ENCODE results near the gene FBN1. TPM values are rescaled to one million over a fixed set of nuclear protein-coding genes. Genes with fewer than 3 reads are reported as not detected.
A peak's percentile ranks its signal among the peaks of the same experiment; 100 is the strongest.

FBN1 gene
- total and polyA plus RNA-seq, 10 of the 15 experiments (the other 5 are each of a cell fraction or from before 2014, with no cell fraction given) = 2.2 to 15.3 (median 7.0) TPM

DNA sequence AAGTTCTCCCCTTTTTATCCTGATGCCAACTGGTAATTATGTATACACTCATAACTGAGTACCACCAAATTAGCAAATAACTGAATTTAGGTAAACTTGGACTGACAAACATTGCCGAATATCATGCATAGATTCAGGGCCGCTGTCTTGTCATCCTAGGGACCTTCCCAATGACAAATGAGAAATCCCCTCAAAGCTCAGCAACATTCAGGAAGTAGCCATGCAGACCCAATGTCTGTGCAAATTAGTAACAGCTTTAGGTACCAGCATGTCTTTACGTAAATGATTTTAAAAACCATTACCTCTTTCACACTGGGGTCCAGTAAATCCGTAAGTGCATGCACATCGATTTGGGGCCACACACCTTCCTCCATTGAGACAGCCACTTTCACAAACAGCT lies 49.5 kb downstream of the FBN1 start (continued):
- TF ChIP-seq, protein P1, sequence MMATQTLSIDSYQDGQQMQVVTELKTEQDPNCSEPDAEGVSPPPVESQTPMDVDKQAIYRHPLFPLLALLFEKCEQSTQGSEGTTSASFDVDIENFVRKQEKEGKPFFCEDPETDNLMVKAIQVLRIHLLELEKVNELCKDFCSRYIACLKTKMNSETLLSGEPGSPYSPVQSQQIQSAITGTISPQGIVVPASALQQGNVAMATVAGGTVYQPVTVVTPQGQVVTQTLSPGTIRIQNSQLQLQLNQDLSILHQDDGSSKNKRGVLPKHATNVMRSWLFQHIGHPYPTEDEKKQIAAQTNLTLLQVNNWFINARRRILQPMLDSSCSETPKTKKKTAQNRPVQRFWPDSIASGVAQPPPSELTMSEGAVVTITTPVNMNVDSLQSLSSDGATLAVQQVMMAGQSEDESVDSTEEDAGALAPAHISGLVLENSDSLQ (IDR thresholded peaks at IDR 0.05) = 0 out of 2 replicates have a peak, but pooled peaks have one; percentile 23
- 0 out of 2 replicates have a peak, but pooled peaks have one; percentile 36 for TF ChIP-seq POLR2AphosphoS5 (IDR thresholded peaks at IDR 0.05; ENCODE audit: low read length)
- TF ChIP-seq CBX5 (IDR thresholded peaks at IDR 0.05; ENCODE audit: low read depth) = no peak

DNA sequence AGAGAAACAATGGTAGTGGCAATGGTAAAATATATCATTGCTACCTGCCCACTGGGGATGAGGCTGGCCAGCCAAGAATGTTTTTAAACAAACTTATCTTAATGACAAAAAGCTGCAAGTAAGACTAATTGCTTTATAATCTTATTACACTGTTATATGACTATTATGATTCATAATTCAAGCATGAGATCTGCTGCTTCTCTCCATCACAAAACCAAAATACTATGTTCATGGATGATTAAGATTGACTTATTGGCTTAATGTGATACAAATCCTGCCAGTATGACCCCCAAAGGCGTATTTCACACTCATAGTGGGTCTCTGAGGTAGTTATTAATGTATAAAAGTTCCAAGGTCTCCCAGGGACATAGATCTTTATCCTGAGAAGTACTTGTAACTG lies 52.6 kb downstream of the FBN1 start:
- CTCF ChIA-PET = interaction anchor here (0.7 to 1.2 kb wide), 5 partner anchors 10 to 241 kb away, joined by 3 read pairs; no protein-coding TSS in a partner anchor
- H3K4me3 ChIP-seq = no peak overlapping the region
- H2AFZ ChIP-seq (ENCODE audit: control insufficient read depth, low read depth, low read length) = no peak overlapping the region
- peaks cover 11% of the 10 kb centered on the region for H3K4me1 ChIP-seq (ENCODE audit: control insufficient read depth, insufficient read depth, low read length)
- intact Hi-C loops (cut with micrococcal nuclease; ENCODE audit: unreplicated experiment) (no loop called here), in situ Hi-C loops (cut with MboI) (no loop called here)
- no peak overlapping the region for H3K4me2 ChIP-seq (ENCODE audit: control insufficient read depth, insufficient read depth)
- SMC1A ChIA-PET (ENCODE audit: uncharacterized antibody, unreplicated experiment) = interaction anchor here (1.0 to 1.8 kb wide), 7 partner anchors 12 to 51 kb away, joined by 3 to 7 read pairs (median 3); no protein-coding TSS in a partner anchor
- no peak for TF ChIP-seq CREB1 (IDR thresholded peaks at IDR 0.05; ENCODE audit: low read depth)
- TF ChIP-seq, protein P2, sequence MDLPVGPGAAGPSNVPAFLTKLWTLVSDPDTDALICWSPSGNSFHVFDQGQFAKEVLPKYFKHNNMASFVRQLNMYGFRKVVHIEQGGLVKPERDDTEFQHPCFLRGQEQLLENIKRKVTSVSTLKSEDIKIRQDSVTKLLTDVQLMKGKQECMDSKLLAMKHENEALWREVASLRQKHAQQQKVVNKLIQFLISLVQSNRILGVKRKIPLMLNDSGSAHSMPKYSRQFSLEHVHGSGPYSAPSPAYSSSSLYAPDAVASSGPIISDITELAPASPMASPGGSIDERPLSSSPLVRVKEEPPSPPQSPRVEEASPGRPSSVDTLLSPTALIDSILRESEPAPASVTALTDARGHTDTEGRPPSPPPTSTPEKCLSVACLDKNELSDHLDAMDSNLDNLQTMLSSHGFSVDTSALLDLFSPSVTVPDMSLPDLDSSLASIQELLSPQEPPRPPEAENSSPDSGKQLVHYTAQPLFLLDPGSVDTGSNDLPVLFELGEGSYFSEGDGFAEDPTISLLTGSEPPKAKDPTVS (IDR thresholded peaks at IDR 0.05; ENCODE audit: low read depth, low read length) = no peak
- no peak for TF ChIP-seq SPI1 (IDR thresholded peaks at IDR 0.05; ENCODE audit: borderline replicate concordance, insufficient read depth, low read depth, low read length)
- TF ChIP-seq, protein P3, sequence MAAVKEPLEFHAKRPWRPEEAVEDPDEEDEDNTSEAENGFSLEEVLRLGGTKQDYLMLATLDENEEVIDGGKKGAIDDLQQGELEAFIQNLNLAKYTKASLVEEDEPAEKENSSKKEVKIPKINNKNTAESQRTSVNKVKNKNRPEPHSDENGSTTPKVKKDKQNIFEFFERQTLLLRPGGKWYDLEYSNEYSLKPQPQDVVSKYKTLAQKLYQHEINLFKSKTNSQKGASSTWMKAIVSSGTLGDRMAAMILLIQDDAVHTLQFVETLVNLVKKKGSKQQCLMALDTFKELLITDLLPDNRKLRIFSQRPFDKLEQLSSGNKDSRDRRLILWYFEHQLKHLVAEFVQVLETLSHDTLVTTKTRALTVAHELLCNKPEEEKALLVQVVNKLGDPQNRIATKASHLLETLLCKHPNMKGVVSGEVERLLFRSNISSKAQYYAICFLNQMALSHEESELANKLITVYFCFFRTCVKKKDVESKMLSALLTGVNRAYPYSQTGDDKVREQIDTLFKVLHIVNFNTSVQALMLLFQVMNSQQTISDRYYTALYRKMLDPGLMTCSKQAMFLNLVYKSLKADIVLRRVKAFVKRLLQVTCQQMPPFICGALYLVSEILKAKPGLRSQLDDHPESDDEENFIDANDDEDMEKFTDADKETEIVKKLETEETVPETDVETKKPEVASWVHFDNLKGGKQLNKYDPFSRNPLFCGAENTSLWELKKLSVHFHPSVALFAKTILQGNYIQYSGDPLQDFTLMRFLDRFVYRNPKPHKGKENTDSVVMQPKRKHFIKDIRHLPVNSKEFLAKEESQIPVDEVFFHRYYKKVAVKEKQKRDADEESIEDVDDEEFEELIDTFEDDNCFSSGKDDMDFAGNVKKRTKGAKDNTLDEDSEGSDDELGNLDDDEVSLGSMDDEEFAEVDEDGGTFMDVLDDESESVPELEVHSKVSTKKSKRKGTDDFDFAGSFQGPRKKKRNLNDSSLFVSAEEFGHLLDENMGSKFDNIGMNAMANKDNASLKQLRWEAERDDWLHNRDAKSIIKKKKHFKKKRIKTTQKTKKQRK (IDR thresholded peaks at IDR 0.05; ENCODE audit: low read depth, low read length) = no peak
- no peak for TF ChIP-seq SMARCA5 (IDR thresholded peaks at IDR 0.05)
- TF ChIP-seq TCF7 (IDR thresholded peaks at IDR 0.05; ENCODE audit: borderline replicate concordance) = no peak
- TF ChIP-seq EGR1 (IDR thresholded peaks at IDR 0.05; ENCODE audit: borderline replicate concordance in 1 of 2, low read depth in 2 of 2, low read length in 2 of 2) = no peak
- 0 out of 2 replicates have a peak, but pooled peaks have one; percentile 16 for TF ChIP-seq CBFB (IDR thresholded peaks at IDR 0.05; ENCODE audit: low read depth)
- no peak for FAIRE-seq
- POLR2A ChIA-PET = no interaction called here
- 88% methylated on average over 1 of the region's 1 CpG for WGBS (ENCODE audit: insufficient coverage, insufficient replicate concordance, low lambda C conversion rate, missing lambda C conversion rate)
- H3K27ac ChIP-seq (ENCODE audit: control insufficient read depth, insufficient read depth) = no peak overlapping the region
- no peak overlapping the region for H3K9ac ChIP-seq (ENCODE audit: control insufficient read depth, insufficient read depth, low read length)
- no peaks in the 10 kb centered on the region for H3K9me3 ChIP-seq (replicated peaks; ENCODE audit: control insufficient read depth, insufficient read depth, low read length)
- no peak for ATAC-seq
- no peaks in the 10 kb centered on the region for H3K36me3 ChIP-seq (ENCODE audit: control insufficient read depth in 2 of 2, insufficient read depth in 2 of 2, low read length in 1 of 2)
- H3K27me3 ChIP-seq (replicated peaks in 1 of 2; ENCODE audit: control insufficient read depth in 2 of 2, insufficient read depth in 2 of 2, low read length in 1 of 2) = no peaks in the 10 kb centered on the region
- no peaks in the 10 kb centered on the region for H3K79me2 ChIP-seq (ENCODE audit: control insufficient read depth, insufficient read depth, low read length)
- no peaks in the 10 kb centered on the region for H4K20me1 ChIP-seq (ENCODE audit: control insufficient read depth, insufficient read depth)
- DNase-seq (ENCODE audit: low read depth, low spot score) = no peak
- BruUV-seq (replicated peaks) = no TSS peak
- RAD21 ChIA-PET (ENCODE audit: unreplicated experiment) = interaction anchor here (1.7 kb wide), 1 partner anchor 234 kb away, joined by 4 read pairs; no protein-coding TSS in a partner anchor
